Forelimb muscle (tissue), 1 donor: ENCODE results near the gene CHAF1B. TPM values are rescaled to one million over a fixed set of nuclear protein-coding genes. Genes with fewer than 3 reads are reported as not detected.
A peak's percentile ranks its signal among the peaks of the same experiment; 100 is the strongest.
"Not testable (repeated sequence)": the region's sequence is repeated elsewhere in the genome, so short reads cannot be mapped to it uniquely, and the experiment has no call there.

Experiments
- DNase-seq: peaks from one replicate; pipeline ENCODE4 v3.0.0-alpha.2; 2013; ENCODE audit warnings: low read depth
- polyA plus RNA-seq: library from polyadenylated mRNA; unstranded; fragments of 120-200 nt; gene quantifications from one replicate; pipeline ENCODE4 v1.2.1, GENCODE V29; 2013; ENCODE audit not compliant: insufficient read length

Gene CHAF1B
- polyA plus RNA-seq, 1 donor = 3.5 TPM

DNA sequence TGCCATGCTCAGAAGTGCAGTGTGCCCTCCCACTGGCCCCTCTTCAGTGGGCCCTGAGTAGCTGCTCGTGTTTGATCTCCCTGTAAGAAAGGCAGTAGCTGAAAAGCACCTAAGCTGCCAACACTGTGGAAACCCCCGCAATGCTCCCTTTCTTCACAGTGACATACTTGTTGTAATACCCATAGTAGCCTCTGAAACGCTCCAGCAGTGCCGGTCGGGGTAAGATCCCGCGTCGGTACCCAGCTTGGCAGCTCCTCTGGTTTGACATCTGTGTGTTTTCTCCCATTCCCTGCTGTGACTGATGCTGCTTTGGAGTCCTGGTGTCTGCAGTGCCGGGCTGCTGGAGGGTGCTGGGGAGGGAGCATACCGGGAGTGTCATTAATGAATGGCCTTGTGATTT lies 3.6 kb downstream of the CHAF1B start:
- no peak for DNase-seq

DNA sequence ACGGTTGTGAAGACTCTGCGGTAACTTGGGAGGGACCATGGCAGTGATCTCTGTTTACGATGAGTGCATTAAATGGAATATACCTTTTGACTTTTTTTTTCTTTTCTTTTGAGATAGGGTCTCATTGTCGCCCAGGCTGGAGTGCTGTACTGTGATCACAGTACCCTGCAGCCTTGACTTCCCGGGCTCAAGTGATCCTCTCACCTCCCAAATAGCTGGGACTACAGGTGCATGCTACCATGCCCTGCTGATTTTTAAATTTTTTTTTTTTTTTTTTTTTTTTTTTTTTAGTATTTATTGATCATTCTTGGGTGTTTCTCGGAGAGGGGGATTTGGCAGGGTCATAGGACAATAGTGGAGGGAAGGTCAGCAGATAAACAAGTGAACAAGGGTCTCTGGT lies 6.5 kb downstream of the CHAF1B start:
- not testable (repeated sequence) for DNase-seq

GRCh38 chr21:36395353-36396111 lies 10.3 kb downstream of the CHAF1B start:
- no peak for DNase-seq

GRCh38 chr21:36396325-36396724 lies 11.1 kb downstream of the CHAF1B start:
- no peak for DNase-seq

GRCh38 chr21:36396971-36397370 lies 11.8 kb downstream of the CHAF1B start:
- no peak for DNase-seq

DNA sequence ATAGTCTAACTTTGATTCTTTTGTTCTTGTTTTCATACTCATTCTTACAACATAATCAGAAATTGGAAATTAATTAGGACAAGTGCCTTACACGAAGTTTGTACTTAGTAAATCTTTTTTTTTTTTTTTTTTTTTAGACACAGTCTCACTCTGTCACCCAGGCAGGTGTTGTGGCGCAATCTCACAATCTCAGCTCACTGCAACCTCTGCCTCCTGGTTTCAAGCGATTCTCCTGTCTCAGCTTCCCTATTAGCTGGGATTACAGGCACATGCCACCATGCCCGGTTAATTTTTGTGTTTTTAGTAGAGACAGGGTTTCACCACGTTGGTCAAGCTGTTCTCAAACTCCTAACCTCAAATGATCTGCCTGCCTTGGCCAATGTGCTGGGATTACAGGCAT lies 12.4 kb downstream of the CHAF1B start:
- no peak for DNase-seq

GRCh38 chr21:36399736-36400135 lies 14.5 kb downstream of the CHAF1B start:
- not testable (repeated sequence) for DNase-seq

- DNase-seq = no peak
Observed at GRCh38 chr21:36400719-36401118, 15.5 kb downstream of the CHAF1B start.

- no peak for DNase-seq
Observed at GRCh38 chr21:36402339-36402738, 17.1 kb downstream of the CHAF1B start.

DNA sequence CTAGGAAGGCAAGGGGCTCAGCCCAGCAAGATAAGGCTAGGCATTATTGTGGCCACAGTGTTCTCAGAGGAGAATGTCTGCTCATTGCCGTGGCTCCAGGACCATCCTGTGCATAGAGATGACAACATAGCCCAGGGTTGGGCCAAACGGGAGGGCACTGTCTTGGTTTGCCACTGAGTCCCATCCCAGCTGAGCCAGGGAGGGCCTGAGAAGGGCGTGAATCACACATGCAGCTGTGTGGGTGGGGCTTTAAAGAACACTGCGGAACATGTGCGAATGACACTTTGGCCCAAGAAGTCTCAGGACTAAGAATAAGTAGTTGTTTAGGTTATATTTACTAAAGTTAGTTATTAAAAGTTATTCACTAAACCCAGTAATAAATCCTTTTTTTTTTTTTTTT lies 18.5 kb downstream of the CHAF1B start:
- DNase-seq = no peak

GRCh38 chr21:36408568-36408967 lies 23.4 kb downstream of the CHAF1B start:
- DNase-seq = no peak

GRCh38 chr21:36411301-36411700 lies 26.1 kb downstream of the CHAF1B start:
- DNase-seq = no peak

DNA sequence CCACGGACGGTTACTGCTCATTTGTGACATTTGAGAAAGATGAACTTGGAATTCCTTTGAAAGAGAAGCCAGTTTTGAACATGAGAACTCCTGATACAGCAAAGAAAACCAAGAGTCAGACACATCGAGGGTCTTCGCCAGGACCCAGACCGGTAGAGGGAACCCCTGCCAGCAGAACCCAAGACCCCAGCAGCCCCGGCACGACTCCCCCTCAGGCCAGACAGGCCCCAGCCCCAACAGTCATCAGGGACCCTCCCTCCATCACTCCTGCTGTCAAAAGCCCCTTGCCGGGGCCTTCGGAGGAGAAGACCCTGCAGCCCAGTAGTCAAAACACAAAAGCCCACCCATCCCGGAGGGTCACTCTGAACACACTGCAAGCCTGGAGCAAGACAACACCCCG lies 27.7 kb downstream of the CHAF1B start:
- DNase-seq = no peak

GRCh38 chr21:36415375-36415774 lies 30.2 kb downstream of the CHAF1B start:
- DNase-seq = no peak

DNA sequence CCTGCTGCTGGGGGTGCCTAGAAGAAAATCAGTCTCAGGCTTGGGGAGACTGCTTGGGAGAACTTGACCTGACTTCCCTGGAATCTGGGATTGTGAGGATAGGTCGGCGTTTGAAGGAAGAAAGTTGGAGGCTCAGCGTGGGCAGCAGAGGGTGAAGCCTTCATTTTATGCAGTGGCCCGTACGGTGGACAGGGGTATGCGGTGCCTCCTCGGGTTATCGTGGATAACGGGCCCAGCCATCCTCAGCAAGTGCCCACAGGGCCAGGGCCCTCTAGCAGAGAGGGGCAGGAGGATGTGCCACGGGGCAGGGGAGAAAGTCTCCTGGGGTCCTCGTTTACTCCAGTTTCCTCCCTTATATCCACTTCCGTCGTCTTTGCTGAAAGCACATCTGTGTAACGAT lies 34.0 kb downstream of the CHAF1B start:
- DNase-seq = no peak

DNA sequence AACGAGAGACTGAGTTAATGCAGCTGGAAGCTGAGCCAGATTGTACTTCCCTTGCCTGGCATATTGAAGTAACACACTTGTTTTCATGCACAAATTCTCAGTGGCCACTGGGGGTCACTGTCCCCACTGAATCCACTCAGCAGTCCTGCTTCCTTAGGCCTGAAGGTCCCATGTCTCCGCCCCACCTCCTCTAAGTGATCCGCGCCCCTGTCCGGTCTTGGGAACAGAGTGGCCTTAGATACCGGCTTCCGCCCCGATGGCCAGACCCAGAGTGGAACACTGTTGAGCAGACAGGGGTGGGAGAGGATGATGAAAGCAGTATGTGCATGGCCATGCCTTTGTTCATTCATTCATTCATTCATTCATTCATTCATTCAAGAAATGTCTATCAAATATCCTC lies 34.8 kb downstream of the CHAF1B start:
- DNase-seq = peak; percentile 65

- no peak for DNase-seq
Observed at GRCh38 chr21:36420571-36421339, 35.6 kb downstream of the CHAF1B start.

DNA sequence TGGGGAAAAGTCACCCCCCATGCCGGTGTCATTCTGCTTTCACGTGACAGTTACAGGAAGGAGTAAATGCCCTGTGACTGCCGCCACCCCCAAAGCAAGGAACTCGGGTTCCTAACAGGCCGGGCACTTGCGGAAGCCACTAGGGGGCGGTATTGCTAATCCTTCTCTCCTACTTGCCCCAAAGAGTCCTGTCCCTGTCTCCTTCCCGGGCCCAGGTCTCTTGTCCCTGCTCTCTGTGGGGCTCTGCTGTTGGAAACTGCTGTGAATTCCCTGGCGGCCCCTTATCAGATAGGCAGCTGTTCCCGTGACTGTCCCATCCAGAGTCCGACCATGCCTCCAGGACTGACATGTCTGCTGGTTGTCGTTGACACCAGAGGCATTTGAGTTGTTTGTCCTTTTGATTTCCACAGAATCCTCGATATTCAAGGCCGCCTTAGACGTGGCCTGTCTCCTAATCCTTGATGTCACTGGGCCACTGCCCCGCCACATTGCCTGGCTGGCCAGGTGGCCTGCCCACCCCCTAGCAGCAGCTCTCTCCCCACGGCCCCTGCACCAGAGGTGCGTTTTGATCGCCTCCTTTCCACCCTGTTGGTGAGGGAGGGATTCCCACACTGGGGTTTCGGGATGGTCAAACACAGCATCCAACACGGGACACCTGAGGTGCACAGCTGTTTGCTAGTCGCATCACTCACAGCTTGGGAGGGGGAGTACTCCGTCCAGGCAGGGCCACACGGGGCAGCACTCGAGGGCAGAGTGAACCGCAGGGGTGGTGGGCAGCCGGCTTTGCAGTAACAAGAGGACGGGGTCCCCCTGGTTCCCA lies 37.3 kb downstream of the CHAF1B start:
- no peak for DNase-seq

GRCh38 chr21:36423771-36424433 lies 38.7 kb downstream of the CHAF1B start:
- DNase-seq = no peak

- no peak for DNase-seq
Observed at GRCh38 chr21:36424592-36424991, 39.4 kb downstream of the CHAF1B start.

DNA sequence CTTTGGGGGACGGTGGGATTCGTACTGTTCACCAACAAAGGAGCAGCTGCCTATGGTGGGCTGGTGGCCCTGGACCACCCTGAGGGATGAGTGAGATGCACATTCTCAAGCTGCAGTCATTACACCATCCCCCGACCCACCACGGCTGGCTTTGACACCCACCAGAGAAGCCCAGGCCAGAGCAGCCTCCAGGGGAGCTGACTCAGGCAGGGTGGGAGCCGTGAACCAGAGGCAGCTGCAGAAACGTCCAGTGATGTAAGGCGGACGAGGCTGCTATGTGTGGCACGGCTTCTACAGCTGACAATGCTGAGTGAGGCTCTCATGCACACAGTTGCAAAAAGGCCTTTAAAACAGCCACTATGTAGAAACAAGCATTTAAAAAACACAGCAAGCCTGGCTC lies 40.1 kb downstream of the CHAF1B start:
- DNase-seq = no peak

GRCh38 chr21:36427502-36427901 lies 42.3 kb downstream of the CHAF1B start:
- DNase-seq = no peak
